Activated CD4-positive, alpha-beta T cell treated with anti-CD3 and anti-CD28 coated beads, Interleukin-10, Interleukin-2, amounts not matched to agents 100 ng/mL and 50 ng/mL, durations not matched to agents 16 hours and 8 hours (primary cell): ENCODE data around the gene TTC31.
"Not testable (repeated sequence)": the region's sequence is repeated elsewhere in the genome, so short reads cannot be mapped to it uniquely, and the experiment has no call there.

Experiments
- DNase-seq: peaks from one replicate; pipeline ENCODE4 v3.0.0-alpha.2; 2020

TTC31 gene

GRCh38 chr2:74457549-74458131 is 25.2 kb upstream of the TTC31 start:
- DNase-seq = peak; percentile 86

- DNase-seq = peak; percentile 100
These were observed 24.5 kb upstream of the TTC31 start, which contains the start of gene WBP1 for GRCh38 chr2:74458132-74458937. WBP1 (plus strand) TSS chr2:74458438; CDS start chr2:74458603, 165 bp downstream.

GRCh38 chr2:74458938-74459363 is 23.9 kb upstream of the TTC31 start:
- no peak for DNase-seq

- DNase-seq = not testable (repeated sequence)
These were observed 23.3 kb upstream of the TTC31 start for GRCh38 chr2:74459503-74460118.

GRCh38 chr2:74460187-74460586 is 22.7 kb upstream of the TTC31 start:
- not testable (repeated sequence) for DNase-seq

- no peak for DNase-seq
These were observed 21.5 kb upstream of the TTC31 start for GRCh38 chr2:74461187-74462053.

GRCh38 chr2:74462054-74462785 is 20.7 kb upstream of the TTC31 start:
- no peak for DNase-seq

GRCh38 chr2:74462786-74463105 is 20.1 kb upstream of the TTC31 start:
- no peak for DNase-seq

GRCh38 chr2:74464406-74464805 is 18.5 kb upstream of the TTC31 start:
- DNase-seq = no peak

- not testable (repeated sequence) for DNase-seq
These were observed 12.1 kb upstream of the TTC31 start for GRCh38 chr2:74470742-74471141.

- DNase-seq = no peak
These were observed 11.4 kb upstream of the TTC31 start for GRCh38 chr2:74471332-74472065.

GRCh38 chr2:74472086-74472944 is 10.6 kb upstream of the TTC31 start, which contains the start of gene MRPL53:
MRPL53 (minus strand) TSS chr2:74472680; CDS start chr2:74472660, 20 bp downstream.
- peak; percentile 97 for DNase-seq

- DNase-seq = no peak
These were observed 10.0 kb upstream of the TTC31 start for GRCh38 chr2:74472945-74473258.

- no peak for DNase-seq
These were observed 8.4 kb upstream of the TTC31 start for GRCh38 chr2:74474481-74474880.

- no peak for DNase-seq
These were observed 8.0 kb upstream of the TTC31 start for GRCh38 chr2:74474899-74475298.

GRCh38 chr2:74481431-74481830 is 1.4 kb upstream of the TTC31 start:
- DNase-seq = no peak

GRCh38 chr2:74481961-74482800 is 700 bp upstream of the TTC31 start:
- peak; percentile 69 for DNase-seq

GRCh38 chr2:74483675-74484164 is 839 bp downstream of the TTC31 start:
- not testable (repeated sequence) for DNase-seq

- DNase-seq = no peak
These were observed 3.3 kb downstream of the TTC31 start for GRCh38 chr2:74486141-74486540.
